CD14-positive monocyte (primary cell): ENCODE data around the gene ZNF83. TPM values are rescaled to one million over a fixed set of nuclear protein-coding genes. Genes with fewer than 3 reads are reported as not detected.

ENCODE experiments used
- DNase-seq, 3 donors: peaks; one replicate each; pipeline ENCODE4 v3.0.0-alpha.2; 2011 to 2022
- H2AFZ ChIP-seq: 2 replicates; pipeline ENCODE4 v1.6.0; 2012; ENCODE audit warnings: mild to moderate bottlenecking, low read depth, low read length, inconsistent platforms; ENCODE audit not compliant: insufficient read depth, poor library complexity, severe bottlenecking
- H3K27ac ChIP-seq, 2 donors: 1 replicate in 1 of 2; 2 replicates in 1 of 2; pipeline ENCODE4 v1.5.1; 2012 to 2013; ENCODE audit warnings: low read length in 2 of 2, control low read depth in 1 of 2, inconsistent platforms in 1 of 2, low read depth in 1 of 2, mild to moderate bottlenecking in 1 of 2
- H3K27me3 ChIP-seq, 2 donors: one replicate each; pipeline versions ENCODE4 v1.6.0 to v1.6.1; 2011 to 2013; ENCODE audit warnings: low read length in 2 of 2; ENCODE audit not compliant: control insufficient read depth in 2 of 2, insufficient read depth in 2 of 2
- H3K36me3 ChIP-seq, 2 donors: replicated peaks in 1 of 2; 1 replicate in 1 of 2; 2 replicates in 1 of 2; pipeline versions ENCODE4 v1.5.1 to v1.6.1; 2012 to 2013; ENCODE audit warnings: low read length in 2 of 2, control low read depth in 1 of 2, inconsistent platforms in 1 of 2, mild to moderate bottlenecking in 1 of 2; ENCODE audit not compliant: insufficient read depth in 2 of 2, control insufficient read depth in 1 of 2
- H3K4me1 ChIP-seq, 2 donors: 1 replicate in 1 of 2; 2 replicates in 1 of 2; pipeline versions ENCODE4 v1.5.1 to v1.6.1; 2012 to 2013; ENCODE audit warnings: low read length in 2 of 2, control low read depth in 1 of 2, inconsistent platforms in 1 of 2, mild to moderate bottlenecking in 1 of 2, moderate library complexity in 1 of 2; ENCODE audit not compliant: insufficient read depth in 2 of 2, control insufficient read depth in 1 of 2
- H3K4me2 ChIP-seq: replicated peaks from 2 replicates; pipeline ENCODE3; 2012; ENCODE audit warnings: low read length, moderate library complexity, mild to moderate bottlenecking; ENCODE audit not compliant: poor library complexity, severe bottlenecking; ENCODE audit errors: extremely low read depth
- H3K4me3 ChIP-seq, 3 experiments: fragments of 200-600 bp in 1 of 3; sonication (generic) in 1 of 3; replicated peaks in 1 of 3; 1 replicate in 2 of 3; 2 replicates in 1 of 3; pipeline ENCODE4 v1.5.1; 2011 to 2013; ENCODE audit warnings: low read length in 3 of 3, mild to moderate bottlenecking in 3 of 3, control low read depth in 2 of 3, low read depth in 2 of 3, inconsistent platforms in 1 of 3, moderate library complexity in 1 of 3
- H3K79me2 ChIP-seq: 2 replicates; pipeline ENCODE4 v1.6.0; 2012; ENCODE audit warnings: mild to moderate bottlenecking, control low read depth, inconsistent platforms, low read length, moderate library complexity; ENCODE audit not compliant: insufficient read depth
- H3K9ac ChIP-seq: 2 replicates; pipeline ENCODE4 v1.6.0; 2017; ENCODE audit warnings: low read length, mild to moderate bottlenecking; ENCODE audit not compliant: insufficient read depth, poor library complexity, severe bottlenecking
- H3K9me3 ChIP-seq, 2 donors: replicated peaks in 1 of 2; 1 replicate in 1 of 2; 2 replicates in 1 of 2; pipeline versions ENCODE4 v1.5.1 to v1.6.1; 2012 to 2013; ENCODE audit warnings: low read length in 2 of 2, control low read depth in 1 of 2; ENCODE audit not compliant: control insufficient read depth in 1 of 2, insufficient read depth in 1 of 2
- H4K20me1 ChIP-seq: 2 replicates; pipeline ENCODE4 v1.6.0; 2012; ENCODE audit warnings: mild to moderate bottlenecking, low read length, control low read depth, moderate library complexity; ENCODE audit not compliant: insufficient read depth
- H3K27ac Mint-ChIP-seq, 7 donors: one replicate each; pipeline ENCODE4 v1.8.0; 2020; ENCODE audit warnings: mild to moderate bottlenecking in 7 of 7, mixed read lengths in 7 of 7, moderate library complexity in 6 of 7, inconsistent platforms in 2 of 7
- H3K27me3 Mint-ChIP-seq, 3 donors: one replicate each; pipeline ENCODE4 v1.8.0; 2021 to 2022; ENCODE audit warnings: low read depth in 3 of 3, mild to moderate bottlenecking in 3 of 3, mixed read lengths in 3 of 3, moderate library complexity in 3 of 3, inconsistent platforms in 1 of 3
- H3K36me3 Mint-ChIP-seq, 2 donors: one replicate each; pipeline ENCODE4 v1.8.0; 2020; ENCODE audit warnings: mixed read lengths in 2 of 2, inconsistent platforms in 1 of 2, mild to moderate bottlenecking in 1 of 2
- H3K4me1 Mint-ChIP-seq: one replicate; pipeline ENCODE4 v1.8.0; 2020; ENCODE audit warnings: mild to moderate bottlenecking, mixed read lengths
- H3K4me3 Mint-ChIP-seq, 2 donors: one replicate each; pipeline ENCODE4 v1.8.0; 2020; ENCODE audit warnings: mild to moderate bottlenecking in 2 of 2, mixed read lengths in 2 of 2, moderate library complexity in 1 of 2
- H3K9me3 Mint-ChIP-seq, 7 donors: one replicate each; pipeline ENCODE4 v1.8.0; 2020 to 2022; ENCODE audit warnings: mixed read lengths in 7 of 7, mild to moderate bottlenecking in 6 of 7, moderate library complexity in 6 of 7, inconsistent platforms in 2 of 7
- CTCF ChIP-seq: fragments of 200-600 bp; IDR thresholded peaks from one replicate; pipeline ENCODE4 v1.8.0; 2022; ENCODE audit warnings: antibody characterized with exemption, mild to moderate bottlenecking
- WGBS: methylation state at CpG from one replicate; pipeline ENCODE4 v1.1.5; 2013; ENCODE audit warnings: missing lambda C conversion rate; ENCODE audit not compliant: insufficient coverage; 5-methylcytosine and 5-hydroxymethylcytosine counted together
- intact Hi-C, 2 donors: fragments of 100-400 bp; cut with micrococcal nuclease; formaldehyde crosslinking; loops; one replicate each; pipeline versions ENCODE4 v1.15.0 to v1.15.1; 2023
- polyA plus RNA-seq, 3 donors: library from polyadenylated mRNA; depleted of rRNA in 1 of 3; unstranded in 2 of 3; stranded (reverse) in 1 of 3; fragments of 300-500 nt in 2 of 3; fragments of >200 nt in 1 of 3; fragmentation: Illumina TruSeq in 2 of 3; gene quantifications; 1 replicate in 2 of 3; 2 replicates in 1 of 3; pipeline ENCODE4 v1.2.3, GENCODE V29; 2012 to 2021

The ZNF83 gene
- polyA plus RNA-seq, 3 donors: 2.4 to 47.1 (median 7.2) TPM

GRCh38 chr19:52648336-52649016, 10.3 kb upstream of the ZNF83 start:
- H3K9ac ChIP-seq: no peak overlapping the region
- no peak for TF ChIP-seq CTCF
- no peak for DNase-seq
- WGBS: 100% methylated on average over 3 of the region's 4 CpGs
- H3K9me3 Mint-ChIP-seq: peaks cover 52 to 94% (median 82%) of the 10 kb centered on the region in 7 donors
- H3K36me3 Mint-ChIP-seq: peaks cover 41 to 47% of the 10 kb centered on the region in 2 donors
- H3K36me3 ChIP-seq: peaks cover 9 to 24% of the 10 kb centered on the region in 2 donors
- H3K4me3 ChIP-seq: no peak overlapping the region
- no peaks in the 10 kb centered on the region for H4K20me1 ChIP-seq
- no peak overlapping the region for H3K4me2 ChIP-seq
- H3K4me1 ChIP-seq: peaks cover 17 to 30% of the 10 kb centered on the region in 2 donors
- peaks cover 0 to 1% (median 0%) of the 10 kb centered on the region in 3 donors for H3K27me3 Mint-ChIP-seq
- H2AFZ ChIP-seq: no peak overlapping the region
- H3K4me1 Mint-ChIP-seq: peaks cover 24% of the 10 kb centered on the region
- no peaks in the 10 kb centered on the region for H3K79me2 ChIP-seq
- H3K9me3 ChIP-seq: peaks cover 57 to 63% of the 10 kb centered on the region in 2 donors
- intact Hi-C loops: no loop called here
- no peak overlapping the region for H3K4me3 Mint-ChIP-seq
- H3K27me3 ChIP-seq: no peaks in the 10 kb centered on the region
- peak overlapping the region in 2 of 7 donors; percentile 46 to 61 for H3K27ac Mint-ChIP-seq
- H3K27ac ChIP-seq: no peak overlapping the region

- Mint-ChIP-seq H3K27me3 (peaks cover 0 to 1% (median 0%) of the 10 kb centered on the region in 3 donors), H3K9me3 (peaks cover 44 to 94% (median 91%) of the 10 kb centered on the region in 7 donors), H3K27ac (peak overlapping the region in 2 of 7 donors; percentile 10 to 12), H3K4me1 (peaks cover 24% of the 10 kb centered on the region), H3K4me3 (peak overlapping the region in 1 of 2 donors; percentile 44), H3K36me3 (peaks cover 24 to 31% of the 10 kb centered on the region in 2 donors)
- Histone ChIP-seq H3K9me3 (peaks cover 52 to 64% of the 10 kb centered on the region in 2 donors), H3K4me3 (peak overlapping the region in 1 of 3 experiments; percentile 48), H3K27ac (peak overlapping the region in 1 of 2 donors; percentile 55), H4K20me1 (no peaks in the 10 kb centered on the region), H3K4me2 (peak overlapping the region; percentile 36), H3K79me2 (no peaks in the 10 kb centered on the region), H2AFZ (no peak overlapping the region), H3K4me1 (peaks cover 17 to 30% of the 10 kb centered on the region in 2 donors), H3K9ac (no peak overlapping the region), H3K36me3 (peaks cover 0 to 6% of the 10 kb centered on the region in 2 donors), H3K27me3 (no peaks in the 10 kb centered on the region)
- no peak for TF ChIP-seq CTCF
- peak in 2 of 3 donors; percentile 11 to 35 for DNase-seq
- intact Hi-C loops: no loop called here
- no CpG with 5 or more reads among the region's 1 CpG for WGBS
Measured at GRCh38 chr19:52646571-52647217, 8.5 kb upstream of the ZNF83 start.
